ENCODE measurements around the gene PER2. TPM values are rescaled to one million over a fixed set of nuclear protein-coding genes. Genes with fewer than 3 reads are reported as not detected.

PER2 gene
- total and polyA plus RNA-seq, 2 donors (not counting 3 experiments of a cell fraction or from before 2014, with no cell fraction given): 0.86 to 3.8 TPM

DNA sequence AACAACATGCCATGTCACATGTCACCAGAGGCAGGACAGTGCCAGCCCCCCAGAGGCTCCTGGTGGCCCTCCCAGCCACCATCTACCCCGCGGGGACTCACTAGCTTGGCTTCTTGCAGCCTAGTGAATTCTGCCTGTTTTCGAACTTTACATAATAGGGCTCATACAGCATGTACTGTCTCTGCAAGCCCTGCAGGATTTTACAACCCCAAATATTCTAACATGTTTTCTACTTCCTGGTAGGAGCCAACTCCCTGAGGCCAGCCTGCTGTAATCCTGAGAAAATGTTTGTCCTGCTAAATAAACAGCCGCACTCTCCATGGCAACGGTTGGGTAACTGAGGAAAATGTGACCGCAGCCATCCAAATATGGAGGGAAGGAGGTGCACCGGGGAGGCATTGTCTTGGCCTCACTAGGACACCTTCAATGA is 2.7 kb downstream of the PER2 start:
- Histone ChIP-seq H4K20me1 (replicated peaks; ENCODE audit: control insufficient read depth, extremely low read depth, insufficient read depth, low read length) (no peaks in the 10 kb centered on the region), H3K27me3 (ENCODE audit: control insufficient read depth in 2 of 2, insufficient read depth in 2 of 2, low read length in 2 of 2) (no peaks in the 10 kb centered on the region), H3K9me1 (replicated peaks; ENCODE audit: control insufficient read depth, extremely low read depth, insufficient read depth, low read length) (no peaks in the 10 kb centered on the region), H3K27ac (ENCODE audit: insufficient read depth, low read depth, low read length) (no peak overlapping the region), H3K4me1 (ENCODE audit: control insufficient read depth, extremely low read depth, insufficient read depth, low read length) (peaks cover 14% of the 10 kb centered on the region), H3K9ac (replicated peaks; ENCODE audit: extremely low read depth, insufficient read depth, low read length) (no peak overlapping the region), H2AFZ (ENCODE audit: low read depth, low read length) (no peak overlapping the region), H3K79me2 (ENCODE audit: control insufficient read depth, insufficient read depth, low read length) (no peaks in the 10 kb centered on the region), H3K4me3 (replicated peaks in 1 of 3; ENCODE audit: insufficient read depth in 1 of 3, low read depth in 1 of 3, low read length in 3 of 3) (no peak overlapping the region), H3K9me3 (replicated peaks; ENCODE audit: control insufficient read depth, insufficient read depth, low read length) (no peaks in the 10 kb centered on the region), H3K36me3 (ENCODE audit: control insufficient read depth in 2 of 2, extremely low read depth in 1 of 2, insufficient read depth in 2 of 2, low read length in 2 of 2) (no peaks in the 10 kb centered on the region), H3K4me2 (ENCODE audit: insufficient read depth, low read length) (no peak overlapping the region)
- FAIRE-seq: no peak
- DNase-seq (ENCODE audit: low read depth, low spot score): no peak
- dilution Hi-C loops (cut with MboI; ENCODE audit: extremely low pct_ligation_motif_present, low sequenced_read_pairs) (no loop called here), intact Hi-C loops (cut with micrococcal nuclease) (no loop called here)
- ChIA-PET CTCF (interaction anchor here (0.7 to 3.4 kb wide), 2 partner anchors 16 to 21 kb away, joined by 3 to 21 read pairs; no protein-coding TSS in a partner anchor), POLR2A (no interaction called here)
- no peak for TF ChIP-seq CTCF (IDR thresholded peaks at IDR 0.05; ENCODE audit: extremely low read depth in 1 of 2, insufficient read depth in 1 of 2, low read depth in 1 of 2, low read length in 2 of 2)
- no TSS peak for BruUV-seq (replicated peaks)

DNA sequence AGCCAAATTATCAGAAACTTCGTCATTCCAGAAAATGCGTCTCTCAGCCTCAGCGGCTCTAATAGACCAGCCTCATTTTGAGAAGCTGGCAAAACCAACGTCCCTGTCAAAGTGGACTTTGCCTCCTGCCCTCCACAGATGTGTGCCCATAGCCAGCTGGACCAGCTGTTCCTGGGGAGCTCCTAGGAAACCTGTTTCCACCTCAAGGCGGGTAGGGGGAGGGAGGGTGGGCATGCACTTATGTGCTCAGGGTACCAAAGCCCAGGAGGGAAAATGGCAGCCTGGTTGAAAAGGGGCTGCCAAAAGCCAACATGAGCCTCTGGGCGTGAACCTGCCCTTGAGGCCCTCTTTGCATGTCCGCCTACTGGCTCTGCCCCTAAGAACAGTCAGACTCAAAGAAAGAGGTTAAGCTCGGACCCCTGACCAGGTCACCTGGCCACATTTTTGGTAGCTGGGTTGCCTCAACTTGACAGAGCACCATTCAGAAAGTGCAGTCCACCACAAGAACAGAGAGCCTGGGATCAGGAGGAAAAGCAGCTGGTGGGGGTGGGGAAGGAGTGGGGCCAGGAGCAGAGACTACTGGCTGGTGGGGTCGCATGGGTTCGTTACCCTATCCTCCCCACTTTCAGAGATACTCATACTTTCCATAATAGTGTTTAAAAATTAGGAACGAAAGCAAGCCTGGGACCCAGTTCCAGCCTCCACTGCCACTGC is 3.5 kb downstream of the PER2 start:
- Histone ChIP-seq H3K9ac (replicated peaks; ENCODE audit: extremely low read depth, insufficient read depth, low read length) (no peak overlapping the region), H3K4me2 (ENCODE audit: insufficient read depth, low read length) (no peak overlapping the region), H4K20me1 (replicated peaks; ENCODE audit: control insufficient read depth, extremely low read depth, insufficient read depth, low read length) (no peaks in the 10 kb centered on the region), H3K9me3 (replicated peaks; ENCODE audit: control insufficient read depth, insufficient read depth, low read length) (no peaks in the 10 kb centered on the region), H3K79me2 (ENCODE audit: control insufficient read depth, insufficient read depth, low read length) (no peaks in the 10 kb centered on the region), H3K4me3 (replicated peaks in 1 of 3; ENCODE audit: insufficient read depth in 1 of 3, low read depth in 1 of 3, low read length in 3 of 3) (no peak overlapping the region), H3K9me1 (replicated peaks; ENCODE audit: control insufficient read depth, extremely low read depth, insufficient read depth, low read length) (no peaks in the 10 kb centered on the region), H3K27me3 (ENCODE audit: control insufficient read depth in 2 of 2, insufficient read depth in 2 of 2, low read length in 2 of 2) (no peaks in the 10 kb centered on the region), H2AFZ (ENCODE audit: low read depth, low read length) (no peak overlapping the region), H3K36me3 (ENCODE audit: control insufficient read depth in 2 of 2, extremely low read depth in 1 of 2, insufficient read depth in 2 of 2, low read length in 2 of 2) (no peaks in the 10 kb centered on the region), H3K4me1 (ENCODE audit: control insufficient read depth, extremely low read depth, insufficient read depth, low read length) (peaks cover 14% of the 10 kb centered on the region), H3K27ac (ENCODE audit: insufficient read depth, low read depth, low read length) (no peak overlapping the region)
- BruUV-seq (replicated peaks): no TSS peak
- TF ChIP-seq CTCF (IDR thresholded peaks at IDR 0.05; ENCODE audit: extremely low read depth in 1 of 2, insufficient read depth in 1 of 2, low read depth in 1 of 2, low read length in 2 of 2): no peak
- no peak for TF ChIP-seq EZH2 (IDR thresholded peaks at IDR 0.05; ENCODE audit: borderline replicate concordance, low read depth, low read length, severe bottlenecking)
- TF ChIP-seq GATA2 (IDR thresholded peaks at IDR 0.05; ENCODE audit: insufficient read depth, insufficient read length, low read depth, low read length): no peak
- no peak for TF ChIP-seq JUN (IDR thresholded peaks at IDR 0.05; ENCODE audit: borderline replicate concordance, insufficient read depth, insufficient read length, low read depth)
- TF ChIP-seq MAX (IDR thresholded peaks at IDR 0.05; ENCODE audit: insufficient read depth, insufficient read length): no peak
- no peak for TF ChIP-seq POLR2AphosphoS5 (IDR thresholded peaks at IDR 0.05; ENCODE audit: insufficient read depth, low read depth, low read length)
- no peak for TF ChIP-seq POLR2A (IDR thresholded peaks at IDR 0.05; ENCODE audit: low read depth, low read length)
- no peak for TF ChIP-seq MYC (IDR thresholded peaks at IDR 0.05; ENCODE audit: low read depth, low read length)
- no peak for TF ChIP-seq FOS (IDR thresholded peaks at IDR 0.05; ENCODE audit: borderline replicate concordance, insufficient read depth, low read length)
- POLR2A ChIA-PET: no interaction called here
- FAIRE-seq (no peak), DNase-seq (ENCODE audit: low read depth, low spot score) (no peak)
- dilution Hi-C loops (cut with MboI; ENCODE audit: extremely low pct_ligation_motif_present, low sequenced_read_pairs) (no loop called here), intact Hi-C loops (cut with micrococcal nuclease) (no loop called here)
- CTCF ChIA-PET: interaction anchor here (0.7 to 3.4 kb wide), 3 partner anchors 9 to 21 kb away, joined by 3 to 21 read pairs (median 3); no protein-coding TSS in a partner anchor
